Spinal cord (tissue), 10 donors: Measurements from ENCODE around the gene INPPL1. TPM values are rescaled to one million over a fixed set of nuclear protein-coding genes. Genes with fewer than 3 reads are reported as not detected.
"Not testable (repeated sequence)": the region's sequence is repeated elsewhere in the genome, so short reads cannot be mapped to it uniquely, and the experiment has no call there.

Experiments used
- DNase-seq, 6 donors: peaks; one replicate each; pipeline versions ENCODE4 v3.0.0 to v3.0.0-alpha.2; 2013 to 2015; ENCODE audit warnings: low spot score in 6 of 6, low read depth in 4 of 6
- H3K27ac ChIP-seq: one replicate; pipeline ENCODE4 v1.5.1; 2013; ENCODE audit warnings: low read depth, low read length, control low read depth
- H3K27me3 ChIP-seq: one replicate; pipeline ENCODE4 v1.6.1; 2013; ENCODE audit warnings: low read length; ENCODE audit not compliant: control insufficient read depth, insufficient read depth
- H3K36me3 ChIP-seq: one replicate; pipeline ENCODE4 v1.6.1; 2013; ENCODE audit warnings: low read length; ENCODE audit not compliant: control insufficient read depth, insufficient read depth
- H3K4me1 ChIP-seq: one replicate; pipeline ENCODE4 v1.6.1; 2013; ENCODE audit warnings: low read length; ENCODE audit not compliant: control insufficient read depth, insufficient read depth
- H3K4me3 ChIP-seq: one replicate; pipeline ENCODE4 v1.5.1; 2013; ENCODE audit warnings: low read depth, low read length, control low read depth
- H3K9me3 ChIP-seq: one replicate; pipeline ENCODE4 v1.6.1; 2013; ENCODE audit warnings: low read length; ENCODE audit not compliant: control insufficient read depth, insufficient read depth
- WGBS: methylation state at CpG from one replicate; pipeline ENCODE4 v1.1.5; 2013; ENCODE audit warnings: missing lambda C conversion rate; ENCODE audit not compliant: insufficient coverage; 5-methylcytosine and 5-hydroxymethylcytosine counted together
- polyA plus RNA-seq, 2 donors: library from polyadenylated mRNA; unstranded; fragments of 120-200 nt; gene quantifications; one replicate each; pipeline ENCODE4 v1.2.1, GENCODE V29; 2013; ENCODE audit not compliant: insufficient read length in 2 of 2
- total RNA-seq, 2 donors: library from RNA; depleted of rRNA in 1 of 2; stranded (reverse); fragments of 120-200 nt in 1 of 2; fragments of >200 nt in 1 of 2; gene quantifications; one replicate each; pipeline versions ENCODE4 v1.2.3 to v1.2.4, GENCODE V29; 2013 to 2014
- donor health status: healthy.

Gene INPPL1
- total and polyA plus RNA-seq, 4 donors: 34.1 to 147 (median 112) TPM

GRCh38 chr11:72251614-72252013 is 27.0 kb downstream of the INPPL1 start:
- DNase-seq: no peak
- Histone ChIP-seq H3K4me3 (no peak overlapping the region), H3K27me3 (peaks cover 19% of the 10 kb centered on the region), H3K4me1 (no peaks in the 10 kb centered on the region), H3K36me3 (no peaks in the 10 kb centered on the region), H3K27ac (no peak overlapping the region), H3K9me3 (no peaks in the 10 kb centered on the region)
- 82% methylated on average over 4 of the region's 5 CpGs for WGBS

GRCh38 chr11:72253392-72253791 is 28.8 kb downstream of the INPPL1 start:
- no peak for DNase-seq
- Histone ChIP-seq H3K4me1 (no peaks in the 10 kb centered on the region), H3K36me3 (no peaks in the 10 kb centered on the region), H3K27ac (no peak overlapping the region), H3K27me3 (peaks cover 7% of the 10 kb centered on the region), H3K9me3 (no peaks in the 10 kb centered on the region), H3K4me3 (no peak overlapping the region)
- 91% methylated on average over 2 of the region's 3 CpGs for WGBS

GRCh38 chr11:72254299-72254993 is 29.9 kb downstream of the INPPL1 start:
- Histone ChIP-seq H3K27ac (no peak overlapping the region), H3K4me1 (no peaks in the 10 kb centered on the region), H3K4me3 (no peak overlapping the region), H3K36me3 (no peaks in the 10 kb centered on the region), H3K9me3 (no peaks in the 10 kb centered on the region), H3K27me3 (peaks cover 5% of the 10 kb centered on the region)
- 86% methylated on average over 2 of the region's 5 CpGs for WGBS
- no peak for DNase-seq

GRCh38 chr11:72257570-72257969 is 33.0 kb downstream of the INPPL1 start:
- Histone ChIP-seq H3K36me3 (no peaks in the 10 kb centered on the region), H3K27me3 (no peaks in the 10 kb centered on the region), H3K4me1 (no peaks in the 10 kb centered on the region), H3K27ac (no peak overlapping the region), H3K4me3 (no peak overlapping the region), H3K9me3 (no peaks in the 10 kb centered on the region)
- 100% methylated on average over 1 of the region's 2 CpGs for WGBS
- DNase-seq: no peak

DNA sequence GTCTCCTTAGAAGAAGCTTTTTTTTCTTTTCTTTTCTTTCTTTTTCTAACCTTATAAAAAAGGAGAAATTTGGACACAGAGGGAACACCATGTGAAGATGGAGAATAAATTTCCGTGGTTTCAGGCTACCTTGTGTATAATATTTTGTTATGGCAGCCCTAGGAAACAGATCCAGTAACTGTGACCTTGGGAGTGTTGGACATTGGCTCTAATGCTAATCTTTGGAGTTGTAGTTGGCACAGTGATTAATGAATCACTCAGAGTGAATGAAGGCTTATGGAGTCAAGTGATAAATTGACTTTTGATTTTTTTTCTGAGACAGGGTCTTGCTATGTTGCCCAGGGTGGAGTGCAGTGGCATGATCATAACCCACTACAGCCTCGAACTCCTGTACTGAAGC is 34.9 kb downstream of the INPPL1 start:
- H3K4me1 ChIP-seq: no peaks in the 10 kb centered on the region
- DNase-seq: no peak
- no peak overlapping the region for H3K4me3 ChIP-seq
- 100% methylated on average over 2 of the region's 2 CpGs for WGBS
- no peak overlapping the region for H3K27ac ChIP-seq
- H3K9me3 ChIP-seq: no peaks in the 10 kb centered on the region
- H3K36me3 ChIP-seq: no peaks in the 10 kb centered on the region
- no peaks in the 10 kb centered on the region for H3K27me3 ChIP-seq

GRCh38 chr11:72260574-72260973 is 36.0 kb downstream of the INPPL1 start:
- Histone ChIP-seq H3K27me3 (no peaks in the 10 kb centered on the region), H3K9me3 (no peaks in the 10 kb centered on the region), H3K36me3 (no peaks in the 10 kb centered on the region), H3K27ac (no peak overlapping the region), H3K4me1 (no peaks in the 10 kb centered on the region), H3K4me3 (no peak overlapping the region)
- no CpG with 5 or more reads among the region's 5 CpGs for WGBS
- no peak for DNase-seq

DNA sequence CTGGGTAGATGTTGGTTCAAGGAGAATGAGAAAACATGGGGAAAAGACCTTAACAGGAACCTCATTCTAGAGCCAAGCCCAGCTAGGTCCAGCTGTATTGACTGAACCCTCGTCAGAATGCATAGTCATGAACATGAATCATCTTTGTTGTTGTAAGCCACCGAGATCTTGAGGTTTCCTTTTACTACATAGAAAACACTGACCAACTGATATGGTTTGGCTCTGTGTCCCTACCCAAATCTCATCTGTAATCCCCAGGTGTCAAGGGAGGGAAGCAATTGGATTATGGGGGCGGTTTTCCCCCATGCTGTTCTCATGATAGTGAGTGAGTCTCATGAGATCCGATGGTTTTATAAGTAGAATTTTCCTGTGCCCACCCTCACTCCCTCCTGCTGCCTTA is 38.8 kb downstream of the INPPL1 start:
- 57% methylated on average over 1 of the region's 4 CpGs for WGBS
- Histone ChIP-seq H3K9me3 (no peaks in the 10 kb centered on the region), H3K36me3 (no peaks in the 10 kb centered on the region), H3K27me3 (no peaks in the 10 kb centered on the region), H3K4me1 (no peaks in the 10 kb centered on the region), H3K27ac (no peak overlapping the region), H3K4me3 (no peak overlapping the region)
- DNase-seq: no peak

DNA sequence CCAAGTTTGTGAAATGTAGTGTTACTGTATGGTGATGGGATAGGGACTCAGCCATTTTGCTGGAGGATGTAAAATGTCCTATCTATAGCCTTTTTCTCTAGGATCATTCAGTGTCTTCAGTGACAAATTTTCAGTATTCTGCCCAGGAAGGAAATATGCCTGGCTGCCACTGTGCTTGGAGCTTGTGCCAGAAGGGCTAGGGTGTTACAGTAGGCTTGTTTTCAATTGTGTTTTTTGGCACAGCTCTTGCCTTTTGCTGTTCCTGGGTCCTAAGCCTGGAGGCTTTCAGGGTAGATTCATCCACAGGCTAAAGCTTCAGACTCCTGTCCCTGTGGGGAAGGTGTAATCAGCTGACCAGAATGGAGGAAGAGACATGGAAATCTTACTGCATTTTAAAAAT is 41.4 kb downstream of the INPPL1 start:
- no peaks in the 10 kb centered on the region for H3K9me3 ChIP-seq
- peak in 1 of 6 donors; percentile 34 for DNase-seq
- no peak overlapping the region for H3K27ac ChIP-seq
- no peaks in the 10 kb centered on the region for H3K36me3 ChIP-seq
- no peak overlapping the region for H3K4me3 ChIP-seq
- no peaks in the 10 kb centered on the region for H3K27me3 ChIP-seq
- H3K4me1 ChIP-seq: no peaks in the 10 kb centered on the region

- H3K27ac ChIP-seq, H3K4me1 ChIP-seq, H3K4me3 ChIP-seq, H3K36me3 ChIP-seq, DNase-seq, H3K9me3 ChIP-seq, H3K27me3 ChIP-seq: not testable (repeated sequence)
- WGBS: 100% methylated on average over 2 of the region's 5 CpGs
Measured at GRCh38 chr11:72266960-72267359, 42.4 kb downstream of the INPPL1 start.

GRCh38 chr11:72267956-72268617 is 43.5 kb downstream of the INPPL1 start:
- WGBS: 80% methylated on average over 1 of the region's 2 CpGs
- no peak for DNase-seq
- Histone ChIP-seq H3K4me3 (no peak overlapping the region), H3K27me3 (no peaks in the 10 kb centered on the region), H3K27ac (no peak overlapping the region), H3K4me1 (no peaks in the 10 kb centered on the region), H3K9me3 (no peaks in the 10 kb centered on the region), H3K36me3 (no peaks in the 10 kb centered on the region)
